Stimulated activated CD4-positive, alpha-beta T cell treated with anti-CD3 and anti-CD28 coated beads, Interleukin-2, amount 100 ng/mL, for 48 hours (primary cell): Measurements from ENCODE around the gene NFATC3.
"Not testable (repeated sequence)": the region's sequence is repeated elsewhere in the genome, so short reads cannot be mapped to it uniquely, and the experiment has no call there.

Experiments
- DNase-seq, 2 donors: peaks; one replicate each; pipeline ENCODE4 v3.0.0-alpha.2; 2020

Gene NFATC3

GRCh38 chr16:68120496-68120895, 35.3 kb downstream of the NFATC3 start:
- DNase-seq = not testable (repeated sequence)

GRCh38 chr16:68126395-68126794, 41.2 kb downstream of the NFATC3 start:
- no peak for DNase-seq

GRCh38 chr16:68128577-68129305, 43.6 kb downstream of the NFATC3 start:
- DNase-seq = no peak

- DNase-seq = no peak
Observed at GRCh38 chr16:68130520-68130919, 45.4 kb downstream of the NFATC3 start.

GRCh38 chr16:68131813-68132706, 46.9 kb downstream of the NFATC3 start:
- DNase-seq = no peak

GRCh38 chr16:68133000-68133399, 47.8 kb downstream of the NFATC3 start:
- not testable (repeated sequence) for DNase-seq

GRCh38 chr16:68134644-68135043, 49.5 kb downstream of the NFATC3 start:
- DNase-seq = no peak

GRCh38 chr16:68136515-68136914, 51.3 kb downstream of the NFATC3 start:
- no peak for DNase-seq

GRCh38 chr16:68144008-68144407, 58.8 kb downstream of the NFATC3 start:
- no peak for DNase-seq

- DNase-seq = no peak
Observed at GRCh38 chr16:68146585-68146984, 61.4 kb downstream of the NFATC3 start.

GRCh38 chr16:68147444-68147843, 62.3 kb downstream of the NFATC3 start:
- DNase-seq = no peak

GRCh38 chr16:68149596-68149995, 64.4 kb downstream of the NFATC3 start:
- no peak for DNase-seq

- DNase-seq = no peak
Observed at GRCh38 chr16:68155425-68155824, 70.3 kb downstream of the NFATC3 start.

GRCh38 chr16:68162413-68162812, 77.2 kb downstream of the NFATC3 start:
- DNase-seq = no peak

- not testable (repeated sequence) for DNase-seq
Observed at GRCh38 chr16:68163275-68163674, 78.1 kb downstream of the NFATC3 start.

GRCh38 chr16:68166264-68166663, 81.1 kb downstream of the NFATC3 start:
- no peak for DNase-seq

GRCh38 chr16:68179196-68179795, 94.1 kb downstream of the NFATC3 start:
- no peak for DNase-seq

GRCh38 chr16:68179855-68180254, 94.7 kb downstream of the NFATC3 start:
- no peak for DNase-seq

GRCh38 chr16:68183046-68183445, 97.9 kb downstream of the NFATC3 start:
- DNase-seq = no peak

GRCh38 chr16:68186877-68187276, 101.7 kb downstream of the NFATC3 start:
- no peak for DNase-seq

- DNase-seq = no peak
Observed at GRCh38 chr16:68187505-68187904, 102.3 kb downstream of the NFATC3 start.

- no peak for DNase-seq
Observed at GRCh38 chr16:68188170-68188569, 103.0 kb downstream of the NFATC3 start.

- DNase-seq = no peak
Observed at GRCh38 chr16:68190081-68190480, 104.9 kb downstream of the NFATC3 start.
